ENCODE data around the gene AAGAB.
"Not testable (repeated sequence)": the region's sequence is repeated elsewhere in the genome, so short reads cannot be mapped to it uniquely, and the experiment has no call there.

AAGAB gene

DNA sequence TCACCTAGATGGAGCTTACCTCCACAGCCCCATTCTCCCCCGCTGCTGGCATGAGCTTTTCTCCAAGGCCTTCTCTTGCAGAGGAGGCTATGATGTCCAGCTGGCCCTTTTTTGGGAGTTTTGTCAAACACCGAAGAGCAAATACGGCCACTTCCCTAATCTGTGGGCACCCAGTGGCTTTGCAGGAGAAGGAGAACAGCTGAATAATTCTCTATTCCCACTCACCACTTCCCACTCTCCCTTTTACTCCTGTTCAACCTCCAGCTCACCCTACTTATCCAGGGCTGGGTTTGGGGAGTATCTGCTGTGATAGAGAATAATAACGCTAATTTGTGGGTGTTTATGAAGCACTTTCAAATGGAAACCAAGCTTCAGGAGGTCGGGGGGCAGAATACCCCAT is 93.0 kb downstream of the AAGAB start:
- Histone ChIP-seq H3K9ac (0 out of 2 replicates have a peak overlapping the region, but pooled peaks have one; percentile 25), H3K9me3 (no peaks in the 10 kb centered on the region), H4K20me1 (peaks cover 90% of the 10 kb centered on the region), H3K4me1 (peaks cover 88% of the 10 kb centered on the region), H3K4me3 (no peak overlapping the region), H3K4me2 (peak overlapping the region; percentile 70), H3K27ac (0 out of 2 replicates have a peak overlapping the region, but pooled peaks have one; percentile 39), H3K27me3 (no peaks in the 10 kb centered on the region), H3K36me3 (peaks cover 20% of the 10 kb centered on the region)
- TF ChIP-seq Cebpa-rat (IDR thresholded peaks at IDR 0.05), result no peak

DNA sequence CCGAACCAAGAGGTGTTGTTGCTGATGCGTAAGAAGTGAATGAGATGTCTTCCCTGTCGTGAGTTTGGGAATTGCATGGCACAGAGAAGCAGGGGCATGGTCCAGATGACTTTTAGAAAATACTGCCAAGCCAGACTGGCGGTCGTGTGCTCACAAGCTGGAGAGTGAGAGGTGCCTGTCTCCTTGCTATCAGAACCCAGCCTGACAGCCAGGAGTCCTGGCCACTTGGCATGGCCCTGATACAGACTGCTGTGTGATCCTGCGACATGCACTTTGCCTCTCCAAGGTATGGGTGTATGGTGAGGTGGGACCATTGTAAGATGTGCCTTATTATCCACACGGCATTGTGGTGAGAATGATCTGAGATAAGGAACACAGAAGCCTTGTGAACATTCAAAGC is 96.1 kb downstream of the AAGAB start:
- H3K4me3 ChIP-seq, result peak overlapping the region; percentile 2; the same call in 1 of the 2 replicates
- H3K4me2 ChIP-seq, result peak overlapping the region; percentile 85
- TF ChIP-seq Cebpa-rat (IDR thresholded peaks at IDR 0.05), result no peak
- peaks cover 90% of the 10 kb centered on the region for H4K20me1 ChIP-seq
- no peaks in the 10 kb centered on the region for H3K27me3 ChIP-seq
- H3K4me1 ChIP-seq, result peaks cover 97% of the 10 kb centered on the region
- H3K27ac ChIP-seq, result peak overlapping the region; percentile 63
- H3K36me3 ChIP-seq, result 0 out of 2 replicates have a peak, but pooled peaks cover 3% of the 10 kb centered on the region
- H3K9me3 ChIP-seq, result no peaks in the 10 kb centered on the region
- peak overlapping the region; percentile 42; the same call in 1 of the 2 replicates for H3K9ac ChIP-seq

DNA sequence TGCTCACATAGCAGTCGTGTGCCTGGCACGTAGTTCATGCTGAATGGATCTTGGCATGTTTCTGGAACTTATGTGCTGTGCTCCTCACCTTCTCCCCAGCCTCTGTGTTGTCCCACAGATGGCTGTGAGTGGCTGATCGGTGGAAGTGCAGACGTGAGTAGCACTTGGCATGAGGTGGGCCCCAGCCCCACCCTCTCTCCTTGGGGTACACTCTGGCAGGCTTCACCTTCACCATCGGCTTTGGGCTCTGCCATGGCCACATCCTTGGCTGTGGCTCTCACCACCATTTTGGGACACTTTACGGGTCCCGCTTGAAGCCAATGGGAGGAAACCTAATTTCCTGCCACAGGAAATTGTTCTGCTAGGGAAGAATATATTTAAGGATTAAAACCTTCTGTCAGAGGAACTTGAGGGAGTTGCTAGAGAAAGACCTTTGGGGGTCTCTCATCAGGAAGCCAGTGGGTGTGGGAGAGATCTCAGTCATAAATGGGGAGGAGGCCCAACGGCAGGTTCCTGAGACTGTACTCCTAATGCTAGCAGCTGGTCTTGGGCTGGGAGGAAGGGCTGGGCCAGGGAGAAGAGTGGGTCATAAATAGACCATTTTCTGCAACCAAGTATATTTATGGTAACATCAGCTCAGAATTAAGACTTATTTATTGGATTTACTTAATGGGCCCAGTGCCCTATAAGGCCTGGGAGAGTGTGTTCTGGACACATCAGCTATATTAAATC is 96.8 kb downstream of the AAGAB start:
- H3K4me2 ChIP-seq, result peak overlapping the region; percentile 85
- no peaks in the 10 kb centered on the region for H3K27me3 ChIP-seq
- H3K4me1 ChIP-seq, result peaks cover 97% of the 10 kb centered on the region
- H3K27ac ChIP-seq, result peak overlapping the region; percentile 63
- peak overlapping the region; percentile 2; the same call in 1 of the 2 replicates for H3K4me3 ChIP-seq
- H4K20me1 ChIP-seq, result peaks cover 89% of the 10 kb centered on the region
- H3K36me3 ChIP-seq, result 0 out of 2 replicates have a peak, but pooled peaks cover 3% of the 10 kb centered on the region
- no peak for TF ChIP-seq Cebpa-rat (IDR thresholded peaks at IDR 0.05)
- peak overlapping the region; percentile 42; the same call in 1 of the 2 replicates for H3K9ac ChIP-seq
- H3K9me3 ChIP-seq, result no peaks in the 10 kb centered on the region

DNA sequence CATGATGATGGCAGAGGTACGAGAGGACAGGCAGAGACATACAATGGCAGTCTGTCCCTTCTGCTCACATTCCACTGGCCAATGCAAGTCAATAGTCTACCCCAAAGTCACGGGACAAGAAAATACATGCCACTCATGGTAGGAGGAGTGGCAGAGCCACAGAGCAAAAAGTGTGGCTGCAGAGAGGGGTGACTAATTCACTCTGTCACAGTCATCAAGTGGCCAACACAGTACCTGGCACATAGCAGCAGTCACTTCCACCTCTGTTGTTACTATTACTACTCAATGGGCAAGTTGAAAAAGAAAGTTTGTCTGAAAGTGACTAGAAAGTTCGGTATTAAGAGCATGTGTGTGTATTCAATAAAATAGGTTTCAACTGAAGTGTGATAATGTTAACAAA is 97.6 kb downstream of the AAGAB start:
- H3K4me2 ChIP-seq, result peak overlapping the region; percentile 85
- H3K36me3 ChIP-seq, result 0 out of 2 replicates have a peak, but pooled peaks cover 3% of the 10 kb centered on the region
- peaks cover 97% of the 10 kb centered on the region for H3K4me1 ChIP-seq
- H3K27me3 ChIP-seq, result no peaks in the 10 kb centered on the region
- H3K4me3 ChIP-seq, result no peak overlapping the region
- no peaks in the 10 kb centered on the region for H3K9me3 ChIP-seq
- TF ChIP-seq Cebpa-rat (IDR thresholded peaks at IDR 0.05), result no peak
- peaks cover 89% of the 10 kb centered on the region for H4K20me1 ChIP-seq
- no peak overlapping the region for H3K27ac ChIP-seq
- H3K9ac ChIP-seq, result no peak overlapping the region

DNA sequence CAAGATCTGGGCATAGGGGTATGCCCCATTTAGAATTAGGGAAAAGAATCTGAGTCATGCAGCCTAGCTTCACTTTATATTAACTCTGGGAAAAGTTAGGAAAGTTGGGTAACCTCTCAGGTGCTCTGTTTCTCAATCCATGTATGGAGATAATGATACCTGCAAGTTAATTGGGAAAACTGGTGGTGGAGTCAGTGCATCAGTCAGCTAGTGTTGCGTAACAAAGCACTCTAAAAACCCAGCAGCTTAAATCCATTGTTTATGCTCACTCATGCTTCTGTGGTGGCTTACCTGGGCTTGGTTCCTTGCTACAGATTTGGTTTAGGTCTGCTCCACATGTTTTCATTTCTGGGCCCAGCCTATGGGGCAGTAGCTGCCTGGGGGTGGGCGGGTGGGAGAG is 98.0 kb downstream of the AAGAB start:
- H3K4me2 ChIP-seq, result no peak overlapping the region
- no peak overlapping the region for H3K4me3 ChIP-seq
- no peak overlapping the region for H3K9ac ChIP-seq
- peaks cover 89% of the 10 kb centered on the region for H4K20me1 ChIP-seq
- 0 out of 2 replicates have a peak, but pooled peaks cover 3% of the 10 kb centered on the region for H3K36me3 ChIP-seq
- H3K9me3 ChIP-seq, result no peaks in the 10 kb centered on the region
- H3K27ac ChIP-seq, result no peak overlapping the region
- no peak for TF ChIP-seq Cebpa-rat (IDR thresholded peaks at IDR 0.05)
- peaks cover 92% of the 10 kb centered on the region for H3K4me1 ChIP-seq
- no peaks in the 10 kb centered on the region for H3K27me3 ChIP-seq

DNA sequence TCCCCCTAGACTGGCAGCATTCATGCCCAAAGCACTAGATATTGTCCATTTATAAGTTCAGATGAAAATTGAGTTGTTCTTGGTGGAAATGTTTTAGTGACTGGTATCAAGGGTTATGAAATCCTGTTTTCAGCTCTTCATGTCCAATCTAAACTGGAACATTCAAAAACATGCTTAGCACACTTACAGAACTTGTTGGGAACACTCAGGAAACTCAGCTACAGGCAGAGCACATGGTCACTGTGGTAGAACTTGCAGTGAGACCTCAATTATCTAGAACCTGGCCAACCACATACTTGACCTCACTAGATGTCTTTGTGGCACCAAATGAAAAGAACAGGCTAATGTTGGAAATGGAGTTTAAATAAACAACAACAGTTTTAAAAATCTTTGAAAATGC is 100.2 kb downstream of the AAGAB start:
- Histone ChIP-seq H3K36me3 (0 out of 2 replicates have a peak, but pooled peaks cover 3% of the 10 kb centered on the region), H3K27ac (peak overlapping the region; percentile 21; the same call in 1 of the 2 replicates), H3K4me3 (no peak overlapping the region), H3K27me3 (no peaks in the 10 kb centered on the region), H3K9ac (no peak overlapping the region), H3K9me3 (no peaks in the 10 kb centered on the region), H3K4me1 (peaks cover 90% of the 10 kb centered on the region), H4K20me1 (peaks cover 96% of the 10 kb centered on the region), H3K4me2 (peak overlapping the region; percentile 70)
- TF ChIP-seq Cebpa-rat (IDR thresholded peaks at IDR 0.05), result no peak

DNA sequence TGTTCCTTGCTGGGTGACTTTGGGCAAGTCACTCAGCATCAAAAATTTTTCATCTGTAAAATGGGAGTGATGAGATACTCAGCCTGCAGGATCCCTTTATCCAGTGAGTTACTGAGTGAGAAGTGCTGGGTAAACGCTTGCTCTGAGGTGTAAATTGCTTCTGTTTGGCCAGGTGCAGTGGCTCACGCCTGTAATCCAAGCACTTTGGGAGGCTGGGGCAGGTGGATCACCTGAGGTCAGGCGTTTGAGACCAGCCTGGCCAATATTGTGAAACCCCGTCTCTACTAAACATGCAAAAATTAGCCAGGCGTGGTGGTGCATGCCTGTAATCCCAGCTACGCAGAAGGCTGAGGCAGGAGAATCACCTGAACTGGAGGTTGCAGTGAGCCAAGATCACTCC is 101.4 kb downstream of the AAGAB start:
- not testable (repeated sequence) for H3K9me3 ChIP-seq, H3K4me3 ChIP-seq, H3K9ac ChIP-seq, H3K27ac ChIP-seq, H3K27me3 ChIP-seq, H3K36me3 ChIP-seq
- peaks cover 90% of the 10 kb centered on the region for H3K4me1 ChIP-seq
- H3K4me2 ChIP-seq, result peak overlapping the region; percentile 70
- H4K20me1 ChIP-seq, result peaks cover 96% of the 10 kb centered on the region

DNA sequence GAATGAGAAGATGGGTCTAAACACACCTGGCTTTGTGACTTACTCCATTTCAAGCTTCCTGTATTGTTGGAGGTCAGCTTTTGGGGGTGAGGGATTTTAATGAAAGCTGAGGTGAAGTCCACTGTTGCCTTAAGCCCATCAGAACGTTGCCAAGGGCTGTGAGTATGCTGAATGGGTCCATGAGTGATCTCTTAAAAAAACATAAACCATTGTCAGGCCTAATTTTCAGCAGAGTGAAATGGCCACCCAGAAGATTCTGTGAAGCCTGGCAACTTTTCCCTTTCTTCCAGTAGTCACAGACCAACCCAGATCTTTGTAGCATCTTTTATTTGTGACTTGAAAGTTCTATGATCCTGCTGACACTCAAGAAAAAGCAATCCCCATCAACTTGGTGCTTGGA is 102.0 kb downstream of the AAGAB start:
- H3K9ac ChIP-seq, result no peak overlapping the region
- no peak overlapping the region for H3K27ac ChIP-seq

More for the DNA sequence above, 102.0 kb downstream of the AAGAB start:
- Histone ChIP-seq H4K20me1 (peaks cover 96% of the 10 kb centered on the region), H3K4me2 (peak overlapping the region; percentile 70), H3K4me1 (peaks cover 90% of the 10 kb centered on the region), H3K36me3 (0 out of 2 replicates have a peak, but pooled peaks cover 3% of the 10 kb centered on the region), H3K9me3 (no peaks in the 10 kb centered on the region), H3K4me3 (no peak overlapping the region), H3K27me3 (no peaks in the 10 kb centered on the region)
- no peak for TF ChIP-seq Cebpa-rat (IDR thresholded peaks at IDR 0.05)
